SH-SY5Y (cell line): ENCODE results near the gene IGF2BP1.

Experiments used
- GATA2 ChIP-seq: IDR thresholded peaks from 2 replicates; pipeline ENCODE4 v1.6.1; 2011; ENCODE audit warnings: mild to moderate bottlenecking, low read depth, low read length
- GATA3 ChIP-seq: IDR thresholded peaks from 2 replicates; pipeline ENCODE4 v1.6.1; 2011; ENCODE audit warnings: low read depth, mild to moderate bottlenecking, low read length, moderate library complexity

DNA sequence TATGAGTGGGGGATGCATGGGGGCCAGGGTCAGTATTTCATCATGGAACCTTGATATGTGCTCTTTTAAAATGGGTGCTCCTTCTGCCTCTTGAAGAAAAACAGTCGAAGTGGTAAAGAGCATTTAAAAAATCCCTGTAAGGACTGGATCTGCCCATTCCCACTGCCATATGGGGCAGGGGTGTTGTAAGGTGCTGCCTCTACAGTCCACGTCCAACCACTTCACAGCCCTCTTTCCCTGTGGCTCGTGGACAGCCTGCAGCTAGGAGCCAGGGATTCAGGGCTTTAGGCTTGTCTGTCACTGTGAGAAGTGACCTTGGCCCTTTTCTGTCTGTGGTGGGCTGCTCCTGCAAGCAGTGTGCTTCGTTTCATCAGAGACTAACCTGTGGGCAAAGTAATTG is 44.3 kb downstream of the IGF2BP1 start:
- TF ChIP-seq GATA2 (no peak), GATA3 (no peak)
